GM18508 (cell line): Measurements from ENCODE around the gene FADS3.

ENCODE experiments used
- ATAC-seq: cut with Tn5 transposase; IDR thresholded peaks from one replicate; pipeline ENCODE4 v1.9.1; 2021; ENCODE audit warnings: moderate number of reproducible peaks; ENCODE audit not compliant: insufficient read depth, unreplicated experiment

The FADS3 gene

DNA sequence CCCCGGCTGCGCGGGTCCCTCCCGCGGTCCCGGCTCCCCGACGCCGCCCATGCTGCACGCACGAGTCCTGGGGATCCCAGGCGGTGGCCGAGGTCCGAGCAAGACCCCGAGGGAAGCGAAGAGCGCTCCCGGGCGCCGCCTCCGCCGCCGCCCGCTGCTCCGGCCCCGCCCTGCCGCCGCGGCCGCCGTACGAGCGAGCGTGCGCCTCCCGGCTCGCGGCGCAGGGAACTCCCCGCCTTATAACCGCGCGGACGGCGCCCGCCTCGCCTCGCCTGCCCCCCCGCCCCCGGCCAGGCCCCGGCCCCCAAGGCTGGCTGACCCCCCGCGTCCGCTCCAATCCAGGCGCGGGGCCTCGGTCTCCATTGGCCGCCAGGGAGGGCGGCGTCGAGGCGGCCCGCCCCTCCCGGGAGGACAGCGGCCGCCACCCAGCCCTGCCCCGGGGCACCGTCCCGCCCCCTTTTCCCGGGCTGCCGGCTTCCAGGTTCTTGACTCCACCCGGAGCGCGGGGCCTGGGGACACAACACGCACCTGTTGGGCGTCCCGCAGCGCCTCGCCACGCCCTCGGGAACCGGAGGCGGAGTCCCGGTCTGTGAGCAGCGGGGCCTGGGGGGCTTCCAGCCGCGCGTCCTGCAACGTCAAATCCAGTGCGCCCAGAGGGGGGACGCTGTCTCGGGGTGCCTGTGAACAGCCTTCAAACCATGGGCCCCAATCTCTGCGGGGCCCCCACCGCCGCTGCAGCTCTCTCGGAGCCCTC is at the start of gene FADS3:
Gene FADS3 (minus strand): TSS at position 215 of the 754 bp plus-strand sequence. CDS start 164 bp downstream, at position 51.
- no peak for ATAC-seq

DNA sequence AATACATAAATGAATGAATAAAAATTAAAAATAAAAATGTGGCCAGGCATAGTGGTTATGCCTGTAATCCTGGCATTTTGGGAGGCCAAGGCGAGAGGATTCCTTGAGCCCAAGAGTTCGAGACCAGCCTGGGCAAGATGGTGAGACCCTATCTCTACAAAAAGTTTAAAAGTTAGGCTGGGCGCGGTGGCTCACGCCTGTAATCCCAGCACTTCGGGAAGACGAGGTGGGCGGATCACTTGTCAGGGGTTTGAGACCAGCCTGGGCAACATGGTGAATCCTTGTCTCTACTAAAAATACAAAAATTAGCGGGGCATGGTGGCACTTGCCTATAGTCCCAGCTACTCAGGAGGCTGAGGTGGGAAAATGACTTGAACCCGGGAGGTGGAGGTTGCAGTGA is 49.1 kb upstream of the FADS3 start:
- ATAC-seq: no peak

- ATAC-seq: no peak
Observed at GRCh38 chr11:61935861-61936260, 44.5 kb upstream of the FADS3 start.

DNA sequence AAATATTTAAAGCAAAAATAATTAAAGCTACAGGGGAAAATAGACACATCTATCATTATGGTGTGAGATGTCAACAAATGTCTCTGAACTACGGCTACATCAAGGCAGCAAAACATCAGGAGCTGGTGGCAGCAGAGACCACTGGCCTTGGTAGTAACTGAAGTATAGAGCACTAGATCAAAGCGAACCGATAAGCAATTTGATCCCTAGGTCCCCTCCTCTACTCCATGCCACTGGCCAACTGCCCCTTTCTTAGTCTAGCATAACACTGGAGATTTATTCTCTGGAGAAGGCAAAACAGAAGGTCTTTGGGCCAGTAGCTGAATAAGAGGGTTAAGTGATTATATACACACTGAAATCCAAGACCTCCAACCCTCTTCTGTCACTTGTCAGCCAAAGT is 39.6 kb upstream of the FADS3 start:
- no peak for ATAC-seq

GRCh38 chr11:61928606-61929005 is 37.3 kb upstream of the FADS3 start:
- no peak for ATAC-seq

DNA sequence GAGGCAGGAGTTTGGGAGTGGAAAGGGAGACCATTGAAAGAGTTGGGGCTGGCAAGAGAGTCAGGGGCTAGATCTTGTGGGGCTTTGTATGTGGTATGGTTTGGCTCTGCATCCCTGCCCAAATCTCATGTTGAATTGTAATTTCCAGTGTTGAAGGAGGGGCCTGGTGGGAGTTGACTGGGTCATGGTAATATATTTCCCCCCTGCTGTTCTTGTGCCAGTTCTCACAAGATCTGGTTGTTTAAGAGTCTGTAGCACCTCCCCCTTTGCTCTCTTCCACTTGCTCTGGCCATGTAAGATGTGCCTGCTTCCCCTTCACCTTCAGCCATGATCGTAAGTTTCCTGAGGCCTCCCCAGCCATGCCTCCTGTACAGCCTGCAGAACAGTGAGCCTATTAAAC is 36.2 kb upstream of the FADS3 start:
- no peak for ATAC-seq

DNA sequence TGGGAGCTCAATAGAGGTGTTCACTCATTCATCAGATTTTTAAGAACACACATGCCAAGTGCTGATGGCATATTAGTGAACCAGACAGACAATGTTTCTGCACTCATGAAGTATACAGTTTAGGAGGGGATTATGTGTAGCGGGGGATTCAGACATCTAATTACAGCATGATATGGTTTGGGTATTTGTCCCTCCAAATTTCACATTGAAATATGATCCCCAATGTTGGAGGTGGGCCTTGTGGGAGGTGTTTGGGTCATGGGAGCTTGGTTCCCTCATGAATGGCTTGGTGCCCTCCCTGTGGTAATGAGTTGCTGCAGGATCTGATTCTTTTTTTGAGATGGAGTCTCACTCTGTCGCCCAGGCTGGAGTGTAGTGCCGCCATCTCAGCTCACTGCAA is 34.9 kb upstream of the FADS3 start:
- ATAC-seq: no peak

DNA sequence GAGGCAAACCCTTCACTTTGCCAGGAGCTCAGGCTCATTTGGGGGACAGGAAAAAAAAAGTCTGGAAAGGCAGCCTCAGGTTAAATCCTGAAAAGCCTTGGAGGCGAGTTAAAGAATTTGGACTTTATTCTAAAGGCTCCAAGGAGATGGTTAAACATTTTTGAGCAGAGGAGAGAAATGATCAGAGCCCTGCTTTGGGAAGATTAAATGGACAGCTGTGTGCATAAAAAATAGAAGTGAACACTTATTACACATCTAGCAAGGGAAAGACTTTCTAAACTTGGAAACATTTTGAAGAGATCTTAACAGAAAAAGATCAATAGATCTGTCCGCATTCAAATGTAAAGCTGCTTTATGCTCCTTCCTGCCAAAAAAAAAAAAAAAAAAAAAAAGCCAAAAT is 34.4 kb upstream of the FADS3 start:
- no peak for ATAC-seq

- no peak for ATAC-seq
Observed at GRCh38 chr11:61924064-61924455, 32.7 kb upstream of the FADS3 start.

GRCh38 chr11:61923166-61924063 is 32.1 kb upstream of the FADS3 start:
- no peak for ATAC-seq

DNA sequence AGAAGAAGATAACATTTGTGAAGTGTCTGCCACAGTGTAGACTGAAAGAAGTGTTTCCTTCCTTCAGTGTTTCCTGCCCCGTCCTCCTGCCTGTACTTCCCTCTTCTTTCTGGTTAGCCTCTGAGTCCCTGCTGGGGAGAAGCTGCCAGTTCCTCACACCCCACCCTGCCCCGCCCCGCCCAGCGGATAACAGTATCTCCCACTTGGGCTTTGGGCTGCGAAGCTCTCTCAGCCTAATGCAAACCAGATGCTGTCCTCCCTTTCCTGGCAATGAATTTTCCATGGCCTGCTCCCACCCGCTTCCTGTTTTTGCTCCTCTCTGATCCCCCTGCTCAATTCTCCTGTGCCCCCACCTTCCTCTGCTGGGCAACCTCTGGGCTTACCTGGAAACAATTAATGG is 31.2 kb upstream of the FADS3 start:
- ATAC-seq: no peak

DNA sequence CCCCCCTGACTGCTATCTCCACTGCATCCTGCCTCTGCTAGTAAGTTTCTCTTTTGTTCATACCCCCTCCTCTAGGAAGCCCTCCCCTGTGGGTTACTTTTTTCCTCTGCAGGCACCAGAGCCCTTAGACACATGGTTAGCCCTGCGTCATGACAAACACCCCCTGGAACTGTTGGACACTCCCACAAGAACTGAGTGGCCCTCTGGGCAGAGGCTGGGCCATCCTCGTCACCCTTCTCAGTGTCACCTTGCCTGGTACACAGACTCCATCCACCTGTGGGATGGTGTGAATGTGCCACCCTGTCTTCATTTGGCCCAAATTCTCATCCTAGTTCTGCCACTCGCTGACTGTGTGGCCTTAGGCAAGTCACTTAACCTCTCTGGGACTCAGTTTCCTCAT is 30.1 kb upstream of the FADS3 start:
- no peak for ATAC-seq

GRCh38 chr11:61919705-61920631 is 28.6 kb upstream of the FADS3 start:
- no peak for ATAC-seq

DNA sequence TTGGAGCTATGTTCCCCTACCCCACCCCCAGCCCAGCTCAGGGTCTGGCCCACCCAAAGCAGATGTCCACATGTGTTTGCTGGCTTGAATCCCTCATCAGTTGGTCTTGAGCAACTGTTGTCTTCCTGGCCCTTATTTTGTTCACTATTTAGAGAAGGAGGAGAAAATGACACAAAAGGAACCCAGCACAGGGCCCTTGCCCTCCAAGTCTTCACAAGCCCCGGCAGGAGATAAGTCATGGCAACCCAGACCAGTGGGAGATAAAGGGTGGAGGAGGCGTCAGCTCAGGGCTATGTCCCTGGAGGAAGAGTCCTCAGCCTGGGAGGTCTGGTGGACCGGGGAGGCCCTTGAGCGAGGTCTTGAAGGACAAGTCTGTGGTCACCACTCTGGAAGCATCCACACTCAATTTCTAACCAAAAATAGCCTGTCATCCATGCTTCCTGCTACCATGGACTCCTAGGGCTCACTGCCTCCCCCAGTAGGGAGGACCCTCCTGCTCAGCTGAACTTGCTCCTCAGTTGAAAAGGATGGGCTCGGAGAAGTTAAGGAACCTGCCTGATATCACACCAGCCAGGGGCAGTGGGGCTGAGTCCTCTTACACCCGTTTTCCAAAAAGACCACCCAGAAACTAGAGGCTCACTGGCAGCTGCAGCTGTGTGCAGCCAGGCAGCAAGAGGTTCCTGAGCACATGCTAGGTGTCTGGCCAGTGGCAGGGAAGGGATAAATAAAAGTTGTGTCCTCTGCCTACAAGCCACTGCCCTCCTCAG is 27.8 kb upstream of the FADS3 start:
- ATAC-seq: no peak

DNA sequence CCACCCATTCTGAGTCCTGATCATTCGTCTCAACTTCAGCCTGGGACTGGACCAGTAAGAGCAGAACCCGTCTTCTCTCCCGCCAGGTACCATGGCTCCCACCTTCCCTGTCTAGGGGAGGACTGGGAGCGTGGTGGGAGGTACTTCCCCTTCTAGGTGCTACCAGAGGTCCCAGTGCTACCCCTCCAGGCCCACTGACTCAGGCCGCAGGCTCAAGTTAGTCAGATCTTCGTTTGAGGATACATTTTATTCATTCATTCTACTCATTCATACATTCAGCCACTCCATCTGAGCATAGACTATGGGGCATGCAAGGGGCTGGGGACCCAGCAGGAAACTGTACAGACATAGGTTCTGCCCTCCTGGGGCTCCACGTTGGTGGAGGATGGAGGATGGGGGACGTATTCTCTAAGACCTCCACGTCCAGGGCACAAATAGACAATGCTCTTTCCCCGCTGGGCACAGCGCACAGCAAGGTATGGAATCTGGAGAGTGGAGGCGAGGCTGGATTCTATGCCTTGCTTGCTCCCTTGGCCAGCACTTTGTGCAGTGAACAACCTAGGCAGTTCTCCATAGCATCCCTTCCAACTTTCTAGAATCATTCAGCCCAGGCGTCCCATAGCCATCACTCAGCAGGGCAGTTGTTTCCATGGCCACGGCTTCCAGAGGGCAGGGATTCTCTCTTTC is 27.0 kb upstream of the FADS3 start:
- no peak for ATAC-seq

GRCh38 chr11:61917334-61918109 is 26.2 kb upstream of the FADS3 start, which contains the start of gene RAB3IL1:
Gene RAB3IL1 (minus strand): TSS chr11:61917566. CDS start chr11:61917367, 199 bp downstream.
- ATAC-seq: no peak

- ATAC-seq: no peak
Observed at GRCh38 chr11:61916737-61917333, 25.5 kb upstream of the FADS3 start.
